Neural cell (in vitro differentiated cells): ENCODE results near the gene FBXO40.

Experiments
- EZH2 ChIP-seq: fragments of 200-600, 300-800 bp; shearing (Covaris generic), sonication (generic); IDR thresholded peaks from 2 replicates; pipeline ENCODE4 v1.6.1; 2014; ENCODE audit warnings: antibody characterized with exemption, low read length, borderline replicate concordance, mild to moderate bottlenecking; ENCODE audit not compliant: insufficient read depth, poor library complexity, severe bottlenecking
- TF ChIP-seq, protein P1 (sequence below): fragments of 450-650 bp; IDR thresholded peaks from 2 replicates; pipeline ENCODE4 v1.5.1; 2014; ENCODE audit warnings: antibody characterized with exemption, mild to moderate bottlenecking, moderate library complexity; ENCODE audit not compliant: poor library complexity, severe bottlenecking

DNA sequence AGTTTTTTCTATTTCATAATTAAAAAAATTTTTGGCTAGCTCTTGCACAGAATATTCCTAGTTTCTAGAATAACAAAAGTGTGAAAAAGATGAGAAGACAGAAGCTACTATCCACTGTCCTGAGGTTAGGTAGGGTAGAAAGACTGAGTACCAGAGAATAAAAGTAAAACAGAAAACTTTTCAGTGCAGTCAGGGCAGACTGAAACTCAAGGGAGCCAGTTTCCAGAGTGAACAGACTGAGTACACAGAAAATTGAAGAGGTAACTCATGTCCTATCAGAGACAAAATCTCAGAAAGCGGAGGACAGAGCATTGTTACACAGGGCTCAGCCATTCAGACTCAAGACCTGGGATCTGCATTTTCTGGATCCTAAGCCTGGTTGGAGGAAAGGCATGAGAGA is 8.8 kb upstream of the FBXO40 start:
- TF ChIP-seq EZH2, result no peak
- TF ChIP-seq, protein P1, sequence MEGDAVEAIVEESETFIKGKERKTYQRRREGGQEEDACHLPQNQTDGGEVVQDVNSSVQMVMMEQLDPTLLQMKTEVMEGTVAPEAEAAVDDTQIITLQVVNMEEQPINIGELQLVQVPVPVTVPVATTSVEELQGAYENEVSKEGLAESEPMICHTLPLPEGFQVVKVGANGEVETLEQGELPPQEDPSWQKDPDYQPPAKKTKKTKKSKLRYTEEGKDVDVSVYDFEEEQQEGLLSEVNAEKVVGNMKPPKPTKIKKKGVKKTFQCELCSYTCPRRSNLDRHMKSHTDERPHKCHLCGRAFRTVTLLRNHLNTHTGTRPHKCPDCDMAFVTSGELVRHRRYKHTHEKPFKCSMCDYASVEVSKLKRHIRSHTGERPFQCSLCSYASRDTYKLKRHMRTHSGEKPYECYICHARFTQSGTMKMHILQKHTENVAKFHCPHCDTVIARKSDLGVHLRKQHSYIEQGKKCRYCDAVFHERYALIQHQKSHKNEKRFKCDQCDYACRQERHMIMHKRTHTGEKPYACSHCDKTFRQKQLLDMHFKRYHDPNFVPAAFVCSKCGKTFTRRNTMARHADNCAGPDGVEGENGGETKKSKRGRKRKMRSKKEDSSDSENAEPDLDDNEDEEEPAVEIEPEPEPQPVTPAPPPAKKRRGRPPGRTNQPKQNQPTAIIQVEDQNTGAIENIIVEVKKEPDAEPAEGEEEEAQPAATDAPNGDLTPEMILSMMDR, result no peak
